ENCODE results near the gene PSMC6.

The PSMC6 gene

GRCh38 chr14:52693532-52693931 is 13.5 kb upstream of the PSMC6 start:
- Histone ChIP-seq H3K36me3 (ENCODE audit: control insufficient read depth, low read depth, low read length) (no peaks in the 10 kb centered on the region), H3K9me3 (ENCODE audit: control insufficient read depth, low read depth, low read length) (no peaks in the 10 kb centered on the region), H3K4me1 (ENCODE audit: control insufficient read depth, low read depth, low read length) (peaks cover 4% of the 10 kb centered on the region), H3K9ac (ENCODE audit: low read length) (no peak overlapping the region), H3K27ac (ENCODE audit: low read length) (no peak overlapping the region), H3K27me3 (ENCODE audit: control insufficient read depth, insufficient read depth, low read length) (peaks cover 19% of the 10 kb centered on the region), H3K4me3 (ENCODE audit: low read length) (no peak overlapping the region)

DNA sequence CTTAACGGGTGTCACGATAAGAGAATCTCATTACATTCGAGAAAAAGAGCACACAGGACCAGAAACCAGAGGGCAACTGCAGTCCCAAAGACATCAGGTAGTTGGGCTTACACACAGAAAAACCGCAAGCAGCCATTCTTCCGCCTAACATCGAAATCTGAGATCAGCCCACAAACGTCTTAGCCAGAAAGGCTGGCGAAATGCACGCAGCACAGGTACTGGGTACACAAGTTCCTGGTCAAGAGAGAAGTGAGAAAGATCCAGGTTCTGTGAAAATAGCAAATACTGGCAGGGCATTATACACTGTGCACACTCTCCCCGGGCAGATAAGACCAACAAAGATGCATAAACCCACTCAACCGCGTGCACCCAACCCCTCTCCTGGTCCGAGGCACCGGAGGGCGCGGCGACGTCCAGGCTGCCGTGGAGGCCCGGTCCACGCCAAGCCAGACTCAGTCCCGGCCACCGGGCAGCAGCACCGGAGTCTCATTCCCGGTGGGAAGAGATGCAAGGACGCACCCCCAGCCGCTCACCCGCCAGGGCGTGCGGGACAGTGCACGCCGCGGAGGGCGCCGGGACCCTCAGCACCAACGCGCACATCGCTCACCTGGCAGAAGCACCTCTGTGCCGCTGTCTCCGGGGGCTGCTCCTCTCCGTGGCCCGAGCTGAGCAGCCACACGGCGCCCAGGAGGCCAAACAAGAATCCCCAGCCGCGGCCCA is 12.1 kb upstream of the PSMC6 start:
- H3K27ac ChIP-seq (ENCODE audit: low read length) = no peak overlapping the region
- no peaks in the 10 kb centered on the region for H3K36me3 ChIP-seq (ENCODE audit: control insufficient read depth, low read depth, low read length)
- H3K9ac ChIP-seq (ENCODE audit: low read length) = peak overlapping the region; percentile 72
- H3K27me3 ChIP-seq (ENCODE audit: control insufficient read depth, insufficient read depth, low read length) = peaks cover 19% of the 10 kb centered on the region
- H3K4me1 ChIP-seq (ENCODE audit: control insufficient read depth, low read depth, low read length) = peaks cover 4% of the 10 kb centered on the region
- H3K4me3 ChIP-seq (ENCODE audit: low read length) = peak overlapping the region; percentile 89
- no peaks in the 10 kb centered on the region for H3K9me3 ChIP-seq (ENCODE audit: control insufficient read depth, low read depth, low read length)

- peaks cover 19% of the 10 kb centered on the region for H3K27me3 ChIP-seq (ENCODE audit: control insufficient read depth, insufficient read depth, low read length)
- H3K9me3 ChIP-seq (ENCODE audit: control insufficient read depth, low read depth, low read length) = no peaks in the 10 kb centered on the region
- peak within 1 kb of the TSS; percentile 89 for H3K4me3 ChIP-seq (ENCODE audit: low read length)
- no peak within 1 kb of the TSS for H3K27ac ChIP-seq (ENCODE audit: low read length)
- H3K36me3 ChIP-seq (ENCODE audit: control insufficient read depth, low read depth, low read length) = no peaks in the 10 kb centered on the region
- H3K9ac ChIP-seq (ENCODE audit: low read length) = peak within 1 kb of the TSS; percentile 72
- H3K4me1 ChIP-seq (ENCODE audit: control insufficient read depth, low read depth, low read length) = peaks cover 4% of the 10 kb centered on the region
These were observed 11.4 kb upstream of the PSMC6 start, which contains the start of gene ERO1A for GRCh38 chr14:52695481-52696091. ERO1A (minus strand) TSS chr14:52695558; CDS start chr14:52695481, 77 bp downstream.

DNA sequence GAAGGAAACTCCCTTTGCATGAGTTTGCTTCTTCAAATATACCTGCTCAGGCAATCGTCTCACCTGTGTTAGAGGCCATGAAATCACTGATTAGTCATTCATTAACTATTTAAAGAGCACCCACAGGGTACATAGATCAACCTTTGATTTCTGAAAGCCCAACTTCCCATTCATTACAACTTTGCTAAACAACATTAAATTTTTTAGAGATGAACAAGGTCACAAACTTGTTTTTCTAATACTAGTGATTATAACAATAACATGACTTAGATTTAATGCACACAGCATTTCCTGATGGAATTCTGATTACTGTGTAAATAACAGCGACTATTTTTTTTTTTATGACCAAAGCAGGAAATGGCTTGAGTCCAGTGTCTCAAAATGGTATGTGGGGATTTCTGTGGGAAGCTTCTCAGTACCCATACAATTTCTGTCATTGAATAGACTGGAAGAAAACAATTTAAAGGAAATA is 6.3 kb upstream of the PSMC6 start:
- H3K4me1 ChIP-seq (ENCODE audit: control insufficient read depth, low read depth, low read length) = no peaks in the 10 kb centered on the region

GRCh38 chr14:52701223-52701622 is 5.8 kb upstream of the PSMC6 start:
- no peaks in the 10 kb centered on the region for H3K4me1 ChIP-seq (ENCODE audit: control insufficient read depth, low read depth, low read length)
- H3K9me3 ChIP-seq (ENCODE audit: control insufficient read depth, low read depth, low read length) = no peaks in the 10 kb centered on the region
- H3K27ac ChIP-seq (ENCODE audit: low read length) = no peak overlapping the region
- H3K4me3 ChIP-seq (ENCODE audit: low read length) = no peak overlapping the region
- H3K27me3 ChIP-seq (ENCODE audit: control insufficient read depth, insufficient read depth, low read length) = peaks cover 3% of the 10 kb centered on the region
- H3K36me3 ChIP-seq (ENCODE audit: control insufficient read depth, low read depth, low read length) = no peaks in the 10 kb centered on the region
- no peak overlapping the region for H3K9ac ChIP-seq (ENCODE audit: low read length)

More for the DNA sequence above, 6.3 kb upstream of the PSMC6 start:
- Histone ChIP-seq H3K4me3 (ENCODE audit: low read length) (no peak overlapping the region), H3K9ac (ENCODE audit: low read length) (no peak overlapping the region), H3K9me3 (ENCODE audit: control insufficient read depth, low read depth, low read length) (no peaks in the 10 kb centered on the region), H3K27ac (ENCODE audit: low read length) (no peak overlapping the region), H3K36me3 (ENCODE audit: control insufficient read depth, low read depth, low read length) (no peaks in the 10 kb centered on the region), H3K27me3 (ENCODE audit: control insufficient read depth, insufficient read depth, low read length) (peaks cover 5% of the 10 kb centered on the region)

- Histone ChIP-seq H3K4me1 (ENCODE audit: control insufficient read depth, low read depth, low read length) (peaks cover 3% of the 10 kb centered on the region), H3K9ac (ENCODE audit: low read length) (no peak overlapping the region), H3K4me3 (ENCODE audit: low read length) (no peak overlapping the region), H3K9me3 (ENCODE audit: control insufficient read depth, low read depth, low read length) (no peaks in the 10 kb centered on the region), H3K36me3 (ENCODE audit: control insufficient read depth, low read depth, low read length) (no peaks in the 10 kb centered on the region), H3K27ac (ENCODE audit: low read length) (no peak overlapping the region), H3K27me3 (ENCODE audit: control insufficient read depth, insufficient read depth, low read length) (no peaks in the 10 kb centered on the region)
These were observed 3.8 kb upstream of the PSMC6 start for GRCh38 chr14:52703225-52703624.

DNA sequence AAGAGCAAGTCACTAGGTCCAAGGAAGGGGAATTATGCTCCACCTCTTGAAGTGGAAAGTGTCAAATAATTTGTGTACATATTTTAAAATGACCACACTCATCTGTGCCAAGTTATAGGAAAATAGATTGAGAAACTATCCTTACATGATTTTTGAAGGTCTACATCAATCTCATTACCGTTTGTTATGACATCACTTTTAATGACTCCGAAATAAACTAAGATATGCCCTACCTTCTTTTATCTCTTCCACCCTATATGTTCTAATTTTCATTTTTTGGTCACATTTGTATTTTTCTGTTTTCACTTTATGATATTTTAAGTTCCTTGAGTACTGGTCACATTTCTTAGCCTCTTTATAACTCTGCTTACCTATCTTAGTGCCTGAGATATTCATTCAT is 3.3 kb upstream of the PSMC6 start:
- H3K9ac ChIP-seq (ENCODE audit: low read length) = no peak overlapping the region
- H3K27ac ChIP-seq (ENCODE audit: low read length) = no peak overlapping the region
- peaks cover 3% of the 10 kb centered on the region for H3K36me3 ChIP-seq (ENCODE audit: control insufficient read depth, low read depth, low read length)
- H3K4me1 ChIP-seq (ENCODE audit: control insufficient read depth, low read depth, low read length) = peaks cover 7% of the 10 kb centered on the region
- H3K9me3 ChIP-seq (ENCODE audit: control insufficient read depth, low read depth, low read length) = no peaks in the 10 kb centered on the region
- H3K27me3 ChIP-seq (ENCODE audit: control insufficient read depth, insufficient read depth, low read length) = no peaks in the 10 kb centered on the region
- H3K4me3 ChIP-seq (ENCODE audit: low read length) = no peak overlapping the region

- H3K9me3 ChIP-seq (ENCODE audit: control insufficient read depth, low read depth, low read length) = no peaks in the 10 kb centered on the region
- peaks cover 28% of the 10 kb centered on the region for H3K36me3 ChIP-seq (ENCODE audit: control insufficient read depth, low read depth, low read length)
- no peaks in the 10 kb centered on the region for H3K27me3 ChIP-seq (ENCODE audit: control insufficient read depth, insufficient read depth, low read length)
- H3K4me3 ChIP-seq (ENCODE audit: low read length) = peak overlapping the region; percentile 92
- H3K27ac ChIP-seq (ENCODE audit: low read length) = peak overlapping the region; percentile 71
- peak overlapping the region; percentile 93 for H3K9ac ChIP-seq (ENCODE audit: low read length)
- H3K4me1 ChIP-seq (ENCODE audit: control insufficient read depth, low read depth, low read length) = peaks cover 7% of the 10 kb centered on the region
These were observed 714 bp upstream of the PSMC6 start for GRCh38 chr14:52706286-52706685.

GRCh38 chr14:52711666-52712065 is 4.7 kb downstream of the PSMC6 start:
- Histone ChIP-seq H3K27ac (ENCODE audit: low read length) (no peak overlapping the region), H3K4me1 (ENCODE audit: control insufficient read depth, low read depth, low read length) (peaks cover 4% of the 10 kb centered on the region), H3K9me3 (ENCODE audit: control insufficient read depth, low read depth, low read length) (no peaks in the 10 kb centered on the region), H3K27me3 (ENCODE audit: control insufficient read depth, insufficient read depth, low read length) (no peaks in the 10 kb centered on the region), H3K36me3 (ENCODE audit: control insufficient read depth, low read depth, low read length) (peaks cover 80% of the 10 kb centered on the region), H3K9ac (ENCODE audit: low read length) (no peak overlapping the region), H3K4me3 (ENCODE audit: low read length) (no peak overlapping the region)

DNA sequence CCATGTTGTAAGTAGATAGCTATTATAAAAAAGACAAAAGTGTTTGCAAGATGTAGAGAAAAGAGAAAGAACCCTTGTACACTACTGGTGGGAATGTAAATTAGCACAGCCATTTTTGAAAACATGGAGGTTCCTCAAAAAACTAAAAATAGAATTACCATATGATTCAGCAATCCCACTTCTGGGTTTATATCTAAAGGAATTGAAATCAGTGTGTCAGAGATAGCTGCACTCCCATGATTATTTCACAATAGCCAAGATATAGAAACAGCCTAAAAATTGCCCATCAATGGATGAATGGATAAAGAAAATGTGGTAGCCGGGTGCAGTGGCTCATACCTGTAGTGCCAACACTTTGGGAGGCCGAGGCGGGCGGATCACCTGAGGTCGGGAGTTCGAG is 9.2 kb downstream of the PSMC6 start:
- Histone ChIP-seq H3K36me3 (ENCODE audit: control insufficient read depth, low read depth, low read length) (peaks cover 93% of the 10 kb centered on the region), H3K27ac (ENCODE audit: low read length) (no peak overlapping the region), H3K4me3 (ENCODE audit: low read length) (no peak overlapping the region), H3K9ac (ENCODE audit: low read length) (no peak overlapping the region), H3K9me3 (ENCODE audit: control insufficient read depth, low read depth, low read length) (no peaks in the 10 kb centered on the region), H3K27me3 (ENCODE audit: control insufficient read depth, insufficient read depth, low read length) (no peaks in the 10 kb centered on the region), H3K4me1 (ENCODE audit: control insufficient read depth, low read depth, low read length) (no peaks in the 10 kb centered on the region)

DNA sequence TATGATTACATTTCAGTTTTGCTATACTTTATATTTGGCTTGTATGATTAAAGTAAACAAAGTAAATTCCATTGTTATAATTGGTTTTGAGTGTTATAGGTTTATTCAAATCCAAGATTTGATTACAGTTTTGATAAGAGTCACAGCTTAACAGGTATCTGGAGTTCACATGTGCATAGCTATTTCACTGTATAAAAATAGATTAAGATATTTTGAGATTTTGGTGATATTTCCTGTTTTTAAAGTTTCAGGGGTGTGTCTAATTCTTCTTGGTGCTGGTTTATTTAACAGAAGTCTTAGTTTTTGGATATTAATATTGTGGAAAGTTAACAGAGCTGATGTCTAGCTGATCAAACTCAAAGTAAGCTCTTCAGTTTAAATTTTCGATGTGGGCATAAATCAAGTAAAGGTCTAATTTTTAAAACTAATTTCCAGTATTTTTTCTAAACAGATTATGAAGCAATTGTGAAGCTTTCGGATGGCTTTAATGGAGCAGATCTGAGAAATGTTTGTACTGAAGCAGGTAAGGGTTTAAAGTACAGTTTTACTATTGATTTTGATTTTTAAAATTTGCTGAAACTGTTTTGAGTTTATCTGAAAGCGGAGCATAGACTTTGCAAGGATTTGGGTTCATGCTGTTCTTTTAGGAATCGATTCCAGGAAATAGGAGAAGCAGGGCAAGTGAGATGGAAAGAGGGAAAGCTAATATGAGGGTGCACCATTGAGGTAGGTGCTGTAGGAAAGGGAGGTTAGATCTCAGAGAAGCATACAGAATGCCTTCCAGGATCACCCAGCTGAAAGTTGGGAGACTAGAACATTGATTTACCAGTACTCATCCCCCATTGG is 16.7 kb downstream of the PSMC6 start:
- no peak overlapping the region for H3K9ac ChIP-seq (ENCODE audit: low read length)
- H3K4me1 ChIP-seq (ENCODE audit: control insufficient read depth, low read depth, low read length) = no peaks in the 10 kb centered on the region
- H3K4me3 ChIP-seq (ENCODE audit: low read length) = no peak overlapping the region
- H3K27me3 ChIP-seq (ENCODE audit: control insufficient read depth, insufficient read depth, low read length) = no peaks in the 10 kb centered on the region
- peaks cover 84% of the 10 kb centered on the region for H3K36me3 ChIP-seq (ENCODE audit: control insufficient read depth, low read depth, low read length)
- H3K9me3 ChIP-seq (ENCODE audit: control insufficient read depth, low read depth, low read length) = no peaks in the 10 kb centered on the region
- no peak overlapping the region for H3K27ac ChIP-seq (ENCODE audit: low read length)
